Right hindlimb (tissue), 1 donor: ENCODE measurements around the gene ZNF407.
"Not testable (repeated sequence)": the region's sequence is repeated elsewhere in the genome, so short reads cannot be mapped to it uniquely, and the experiment has no call there.

Experiments used
- DNase-seq: peaks from one replicate; pipeline ENCODE4 v3.0.0-alpha.2; 2018

The ZNF407 gene

DNA sequence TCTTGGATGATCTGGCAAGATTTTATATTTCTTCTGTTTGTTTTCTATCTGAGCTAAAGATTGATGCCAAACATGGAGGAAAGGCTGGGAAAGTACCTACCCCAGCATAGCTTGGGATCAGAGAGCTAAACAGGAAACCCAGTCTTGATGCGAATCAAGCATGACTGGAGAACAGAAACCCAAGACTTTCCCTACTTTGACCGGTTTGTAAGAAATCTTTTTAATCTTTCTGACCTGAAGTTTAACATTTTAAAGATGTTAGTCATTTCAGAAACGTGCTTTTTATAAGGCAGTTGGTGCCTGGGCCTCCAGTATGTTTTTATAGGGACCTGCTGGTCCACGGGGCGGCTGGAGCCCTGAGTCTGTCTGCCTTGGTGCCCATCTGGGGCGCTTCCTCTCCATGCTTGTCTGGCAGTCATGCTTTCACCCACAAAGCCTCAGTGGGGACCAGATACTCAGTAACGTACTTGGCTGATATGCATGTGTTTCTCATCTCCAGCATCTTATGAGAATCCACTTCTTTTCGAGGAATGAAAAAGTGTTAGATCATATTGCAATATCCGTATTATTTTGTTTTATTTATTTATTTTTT is 344.7 kb downstream of the ZNF407 start:
- DNase-seq: no peak

DNA sequence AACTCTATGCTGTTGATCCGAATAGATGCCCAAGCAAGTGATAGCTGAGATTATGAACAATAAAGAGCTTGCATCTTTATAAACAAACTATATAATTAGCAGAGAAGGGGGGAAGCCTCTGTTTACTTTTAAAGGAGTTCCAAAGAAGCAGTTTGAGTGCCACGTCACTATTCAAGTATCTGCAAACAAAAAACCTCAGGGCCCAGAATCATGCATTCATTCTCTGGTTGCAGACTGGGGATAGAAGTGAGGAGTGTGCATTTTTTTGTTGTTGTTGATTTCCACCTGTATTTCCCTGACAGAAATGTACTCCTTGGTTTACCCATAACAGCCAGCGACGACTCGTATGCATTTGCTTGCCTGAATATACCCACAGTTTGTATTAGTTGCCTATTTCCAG is 347.0 kb downstream of the ZNF407 start:
- no peak for DNase-seq

- DNase-seq: no peak
These were observed 348.3 kb downstream of the ZNF407 start for GRCh38 chr18:74945774-74946545.

- DNase-seq: no peak
These were observed 349.1 kb downstream of the ZNF407 start for GRCh38 chr18:74946646-74947375.

GRCh38 chr18:74947417-74947816 is 349.7 kb downstream of the ZNF407 start:
- DNase-seq: no peak

DNA sequence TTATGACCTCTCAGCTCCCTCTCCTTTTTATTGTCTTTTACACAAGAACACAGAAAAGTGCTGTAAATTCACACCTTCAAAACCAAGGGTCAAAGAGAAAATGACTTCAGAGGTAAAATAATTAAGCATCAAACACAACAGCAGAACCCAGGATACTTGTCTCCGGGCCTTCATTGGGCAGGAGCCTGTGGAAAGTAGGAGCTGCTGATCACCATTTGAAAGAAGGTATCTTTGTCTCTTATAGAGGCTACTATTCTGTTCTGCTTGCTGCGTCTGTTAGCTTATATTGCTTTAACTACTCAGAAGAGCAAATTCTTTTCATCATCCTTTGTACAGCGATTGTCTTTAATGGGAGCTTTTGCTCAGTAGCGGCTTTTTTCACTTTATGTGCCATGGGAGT is 350.2 kb downstream of the ZNF407 start:
- DNase-seq: no peak

GRCh38 chr18:74949611-74950010 is 351.9 kb downstream of the ZNF407 start:
- no peak for DNase-seq

- DNase-seq: no peak
These were observed 352.8 kb downstream of the ZNF407 start for GRCh38 chr18:74950479-74950878.

DNA sequence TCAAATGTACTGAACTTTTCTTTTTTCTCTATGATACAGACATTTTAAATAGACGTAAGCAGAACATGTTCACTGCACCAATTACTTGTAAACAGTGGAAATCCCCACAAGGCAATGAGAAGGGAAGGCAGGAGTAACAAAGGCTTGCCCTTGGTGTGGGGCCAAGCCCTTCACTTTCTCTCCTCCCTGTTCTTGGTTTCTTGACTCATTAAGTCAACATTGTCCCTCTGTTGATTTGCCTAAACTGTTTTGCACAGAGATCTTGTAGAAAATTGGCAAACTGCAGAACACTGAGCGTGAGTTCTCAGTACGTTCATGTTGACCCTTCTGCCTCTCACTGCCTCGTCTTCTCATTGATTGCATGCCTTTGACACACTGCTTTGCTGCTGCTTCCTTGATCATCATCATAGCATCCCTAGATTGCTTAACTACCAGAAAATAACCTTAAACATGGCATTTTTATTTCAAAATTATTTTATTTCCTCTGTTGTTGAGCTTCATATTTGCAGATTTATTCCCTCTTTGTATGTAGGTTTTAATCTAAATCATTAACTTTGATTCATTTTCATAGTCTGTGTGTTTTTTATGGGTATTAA is 353.6 kb downstream of the ZNF407 start:
- no peak for DNase-seq

GRCh38 chr18:74957588-74958224 is 360.0 kb downstream of the ZNF407 start:
- DNase-seq: no peak

DNA sequence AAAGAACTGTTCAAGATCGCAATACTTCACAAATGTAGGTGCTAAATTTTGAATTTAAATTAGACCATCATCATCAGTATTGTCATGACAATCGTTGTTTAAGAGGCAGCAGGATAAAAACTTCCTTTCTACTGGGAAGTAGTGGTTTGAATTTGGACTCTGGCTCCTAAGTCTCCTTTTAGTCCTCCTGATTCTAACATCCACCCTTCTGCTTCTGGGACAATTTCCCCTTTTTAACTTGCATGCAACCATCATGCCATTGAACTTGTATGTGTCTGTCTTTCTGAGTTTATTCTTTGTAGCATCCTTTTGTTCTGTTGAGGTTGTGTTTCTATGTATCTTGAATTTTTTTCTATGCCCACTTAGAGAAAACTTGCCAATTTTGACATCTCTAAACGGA is 361.5 kb downstream of the ZNF407 start:
- no peak for DNase-seq

- DNase-seq: no peak
These were observed 363.9 kb downstream of the ZNF407 start for GRCh38 chr18:74961596-74961995.

DNA sequence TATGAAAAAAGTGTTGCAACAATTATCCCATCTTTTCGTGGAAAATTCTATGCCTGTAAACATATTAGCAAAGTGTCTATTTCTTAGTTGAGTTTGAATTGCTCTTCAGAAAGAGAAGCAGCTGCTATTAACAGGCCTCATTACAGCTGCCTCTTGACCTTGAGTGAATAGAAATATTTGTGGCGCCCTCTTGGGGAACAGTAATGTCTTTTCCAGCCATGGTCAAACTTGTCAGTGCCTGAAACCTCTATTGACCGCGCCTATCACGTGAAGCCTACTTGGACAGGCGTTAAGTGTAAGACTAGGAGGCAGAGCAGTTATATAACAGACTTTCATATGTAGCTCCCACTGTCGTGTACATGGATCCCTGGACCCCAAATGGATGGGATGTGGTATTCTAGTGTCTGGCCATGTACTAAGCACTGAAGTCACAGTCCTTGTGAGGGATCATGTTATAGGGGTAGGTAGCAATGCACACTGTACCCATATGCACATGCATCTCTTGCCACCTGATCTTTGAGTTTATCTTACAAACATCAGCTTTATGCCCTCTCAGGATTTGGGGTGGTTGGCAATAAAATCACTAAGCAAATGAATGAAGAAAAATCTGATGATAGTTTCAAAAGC is 366.3 kb downstream of the ZNF407 start:
- DNase-seq: no peak

- DNase-seq: no peak
These were observed 368.0 kb downstream of the ZNF407 start for GRCh38 chr18:74965682-74966081.

- no peak for DNase-seq
These were observed 369.8 kb downstream of the ZNF407 start for GRCh38 chr18:74967438-74967837.

GRCh38 chr18:74967979-74968378 is 370.3 kb downstream of the ZNF407 start:
- DNase-seq: no peak

DNA sequence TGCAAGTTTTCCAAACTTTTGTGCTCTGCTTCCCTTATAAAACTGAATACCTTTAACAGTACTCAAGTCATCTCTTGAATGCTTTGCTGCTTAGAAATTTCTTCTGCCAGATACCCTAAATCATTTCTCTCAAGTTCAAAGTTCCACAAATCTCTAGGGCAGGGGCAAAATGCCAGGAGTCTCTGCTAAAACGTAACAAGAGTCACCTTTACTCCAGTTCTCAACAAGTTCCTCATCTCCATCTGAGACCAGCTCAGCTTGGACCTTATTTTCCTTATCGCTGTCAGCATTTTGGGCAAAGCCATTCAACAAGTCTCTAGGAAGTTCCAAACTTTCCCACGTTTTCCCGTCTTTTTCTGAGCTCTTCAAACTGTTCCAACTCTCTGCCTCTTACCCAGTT is 373.7 kb downstream of the ZNF407 start:
- DNase-seq: not testable (repeated sequence)

- not testable (repeated sequence) for DNase-seq
These were observed 374.1 kb downstream of the ZNF407 start for GRCh38 chr18:74971776-74972175.

DNA sequence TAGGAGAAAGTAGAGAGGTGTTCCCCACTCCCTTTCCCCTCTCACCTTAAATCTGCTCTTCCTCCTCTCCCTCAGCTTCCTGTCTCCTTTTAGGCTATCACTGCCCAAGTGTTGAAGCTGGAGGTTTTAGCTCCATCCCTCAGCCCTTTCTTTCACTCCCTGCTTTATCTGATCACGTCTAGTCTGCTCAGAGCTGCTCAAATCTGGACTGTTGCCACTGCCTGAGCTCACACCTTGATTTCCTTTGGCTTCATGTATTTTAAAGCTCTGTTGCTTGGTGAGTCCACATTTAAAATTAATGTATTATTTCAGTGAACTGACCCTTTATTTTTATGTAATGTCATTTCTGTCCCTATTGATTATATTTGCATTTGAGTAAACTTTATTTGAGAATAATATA is 374.7 kb downstream of the ZNF407 start:
- no peak for DNase-seq

GRCh38 chr18:74975001-74975400 is 377.3 kb downstream of the ZNF407 start:
- DNase-seq: no peak

- DNase-seq: no peak
These were observed 378.8 kb downstream of the ZNF407 start for GRCh38 chr18:74976331-74976909.

DNA sequence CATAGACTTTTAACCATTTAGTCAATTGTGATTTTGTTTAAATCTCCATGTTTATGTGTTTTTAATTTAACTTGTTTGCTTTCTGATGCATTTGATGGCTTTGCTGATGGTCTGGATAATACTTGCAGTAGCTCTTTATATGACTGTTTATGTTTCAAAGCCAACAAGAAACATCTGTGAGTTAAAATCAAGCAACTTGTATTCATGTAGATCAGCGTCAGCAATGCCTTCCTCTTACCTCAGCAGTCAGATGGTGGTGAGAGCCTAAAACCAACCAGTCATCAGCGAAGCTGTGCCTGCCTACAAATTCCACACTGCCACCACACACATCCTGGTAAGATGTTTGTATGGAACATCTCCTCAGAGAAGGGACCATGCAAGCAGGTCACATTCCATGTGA is 379.4 kb downstream of the ZNF407 start:
- no peak for DNase-seq
